Inflammatory macrophage (primary cell): ENCODE results near the gene TFDP2.
A peak's percentile ranks its signal among the peaks of the same experiment; 100 is the strongest.
"Not testable (repeated sequence)": the region's sequence is repeated elsewhere in the genome, so short reads cannot be mapped to it uniquely, and the experiment has no call there.

ENCODE experiments used
- DNase-seq, 2 donors: peaks; one replicate each; pipeline ENCODE4 v3.0.0-alpha.2; 2020 to 2022
- total RNA-seq, 18 experiments: gene quantifications; one replicate each; lab custom pipeline; 2026; ENCODE audit warnings: mixed read lengths in 6 of 18, inconsistent platforms in 2 of 18; lab: John Stamatoyannopoulos, UW

TFDP2 gene, protein sequence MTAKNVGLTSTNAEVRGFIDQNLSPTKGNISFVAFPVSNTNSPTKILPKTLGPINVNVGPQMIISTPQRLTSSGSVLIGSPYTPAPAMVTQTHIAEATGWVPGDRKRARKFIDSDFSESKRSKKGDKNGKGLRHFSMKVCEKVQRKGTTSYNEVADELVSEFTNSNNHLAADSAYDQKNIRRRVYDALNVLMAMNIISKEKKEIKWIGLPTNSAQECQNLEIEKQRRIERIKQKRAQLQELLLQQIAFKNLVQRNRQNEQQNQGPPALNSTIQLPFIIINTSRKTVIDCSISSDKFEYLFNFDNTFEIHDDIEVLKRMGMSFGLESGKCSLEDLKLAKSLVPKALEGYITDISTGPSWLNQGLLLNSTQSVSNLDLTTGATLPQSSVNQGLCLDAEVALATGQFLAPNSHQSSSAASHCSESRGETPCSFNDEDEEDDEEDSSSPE
- 6.9 to 31.4 (median 18.5) reads per million in 18 experiments for total RNA-seq

DNA sequence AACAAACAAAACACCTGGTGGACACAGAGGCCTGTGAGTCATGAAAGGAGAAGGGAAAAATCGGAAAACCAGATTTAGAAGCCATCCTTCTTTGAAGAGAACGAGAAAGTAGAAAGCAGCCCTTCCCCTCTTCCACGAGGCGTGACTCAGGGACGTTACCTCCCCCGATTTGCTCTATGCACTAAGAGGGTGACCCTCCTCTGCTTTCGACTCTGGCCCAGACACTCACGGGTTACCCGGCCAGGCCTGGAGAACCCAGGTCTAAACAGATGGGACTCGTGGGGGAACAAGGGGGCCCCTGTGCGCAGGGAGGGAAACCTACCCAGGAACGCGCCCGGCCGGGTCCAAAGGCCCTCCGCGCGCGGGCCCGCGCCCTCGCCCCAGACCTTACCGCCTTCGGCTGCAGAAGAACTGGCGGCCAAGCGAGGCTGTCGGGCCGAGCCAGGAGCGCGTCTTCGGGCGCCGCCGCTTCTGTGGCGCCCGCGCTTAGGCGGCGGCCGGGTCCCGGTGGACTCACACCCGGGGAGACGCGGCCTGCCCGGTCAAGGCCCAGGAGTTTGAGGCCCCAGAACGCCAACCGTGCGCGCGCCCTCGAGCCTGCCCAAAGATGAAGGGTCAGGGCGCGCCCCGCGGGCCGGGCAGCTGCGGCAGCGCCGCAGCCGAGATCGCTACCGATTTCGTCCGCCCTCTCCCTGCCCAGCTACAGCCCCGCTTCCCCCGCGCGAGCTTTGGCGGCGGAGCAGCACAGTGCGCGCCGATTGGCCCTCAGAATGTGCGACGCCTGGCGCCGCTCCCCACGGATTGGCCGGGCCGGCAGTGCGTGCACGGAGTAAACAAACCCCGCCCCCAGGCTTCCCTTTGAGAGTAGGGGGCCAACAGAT, at the start of gene TFDP2:
TSS of gene TFDP2 (minus strand) at position 753 of the 881 bp plus-strand sequence. CDS start 47,795 bp downstream, outside the sequence.
- peak; percentile 86 to 88 for DNase-seq

DNA sequence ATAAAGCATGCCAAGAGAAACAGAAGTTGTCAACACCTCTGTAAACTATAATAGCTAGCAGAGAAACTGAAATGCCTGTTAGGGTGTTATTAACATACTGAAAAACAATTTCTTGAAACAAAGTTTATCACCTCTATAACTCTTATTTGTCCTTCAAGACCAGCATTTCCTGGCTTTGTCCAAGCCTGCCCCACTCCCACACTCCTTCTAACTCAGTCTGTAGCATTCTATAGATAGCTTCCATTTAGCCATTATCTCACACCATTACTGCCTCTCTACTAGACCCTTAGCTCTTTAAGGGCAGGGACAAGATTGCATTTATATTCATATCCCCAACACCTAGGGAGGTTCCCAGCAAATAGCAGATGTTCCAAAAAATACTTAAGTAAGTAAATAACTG, 39.5 kb upstream of the TFDP2 start:
- DNase-seq = no peak

DNA sequence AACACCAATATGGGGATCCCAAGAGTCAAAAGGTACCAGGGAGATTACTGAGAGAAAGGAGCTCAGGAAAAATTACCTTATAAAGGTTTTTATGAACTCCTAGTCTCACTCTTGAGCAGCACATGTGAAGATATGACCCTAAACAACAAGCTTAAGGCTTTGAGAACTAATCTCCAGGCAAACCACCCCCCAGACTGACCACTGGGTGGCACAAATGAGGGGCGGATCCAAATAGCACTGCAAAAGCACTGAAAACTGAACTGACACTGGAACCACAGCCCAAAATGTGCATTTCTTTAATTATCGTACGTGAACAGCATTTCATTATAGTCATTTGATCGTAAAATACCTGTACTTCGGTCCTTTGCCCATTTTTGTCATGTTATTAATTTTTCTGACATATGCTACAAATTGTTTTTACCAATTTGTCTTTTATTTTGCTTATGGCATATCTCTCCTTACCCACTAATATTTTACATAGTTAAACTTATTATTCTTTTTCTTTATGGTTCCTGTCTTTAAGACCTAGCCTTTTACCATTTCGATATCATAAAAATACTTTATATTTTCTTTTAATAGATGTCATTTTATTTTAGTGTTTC, 31.5 kb upstream of the TFDP2 start:
- peak; percentile 30 to 53 for DNase-seq

DNA sequence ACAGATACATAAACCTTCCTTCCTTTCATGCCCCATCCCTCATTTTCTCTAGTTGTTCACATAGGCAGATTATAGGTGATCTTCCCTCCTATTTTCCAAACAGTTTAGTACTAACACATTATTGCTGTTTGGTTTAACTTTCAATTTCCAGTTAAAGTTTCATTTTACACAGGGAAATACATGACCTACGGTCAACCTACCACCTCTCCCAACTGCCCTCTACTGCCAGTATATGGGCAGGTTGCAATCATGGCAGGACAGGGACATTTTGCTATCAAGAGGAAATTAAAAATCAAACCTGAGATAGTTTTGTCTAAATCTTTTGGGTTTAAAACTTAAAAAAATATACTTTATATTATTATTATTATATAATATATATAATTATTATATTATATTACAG, 26.1 kb upstream of the TFDP2 start:
- no peak for DNase-seq

DNA sequence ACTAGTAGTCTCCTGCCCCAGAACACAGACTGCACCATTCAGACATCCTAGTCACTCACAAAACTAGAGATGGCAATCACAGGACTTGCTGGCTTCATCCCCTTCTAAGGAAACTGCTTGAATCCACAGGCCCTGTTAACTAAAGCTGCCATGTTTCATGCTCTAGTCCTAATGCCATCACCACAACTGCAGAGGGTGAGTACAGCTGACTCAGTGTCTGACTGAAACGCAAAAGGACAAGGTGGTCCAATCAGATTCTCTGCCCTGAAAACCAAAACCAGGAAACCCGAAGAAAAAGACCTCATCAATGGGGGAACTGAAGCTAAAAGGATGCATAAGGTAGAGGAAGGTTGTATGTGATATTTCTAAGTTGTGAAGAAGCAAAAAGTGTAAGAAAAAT, 25.2 kb upstream of the TFDP2 start:
- no peak for DNase-seq

DNA sequence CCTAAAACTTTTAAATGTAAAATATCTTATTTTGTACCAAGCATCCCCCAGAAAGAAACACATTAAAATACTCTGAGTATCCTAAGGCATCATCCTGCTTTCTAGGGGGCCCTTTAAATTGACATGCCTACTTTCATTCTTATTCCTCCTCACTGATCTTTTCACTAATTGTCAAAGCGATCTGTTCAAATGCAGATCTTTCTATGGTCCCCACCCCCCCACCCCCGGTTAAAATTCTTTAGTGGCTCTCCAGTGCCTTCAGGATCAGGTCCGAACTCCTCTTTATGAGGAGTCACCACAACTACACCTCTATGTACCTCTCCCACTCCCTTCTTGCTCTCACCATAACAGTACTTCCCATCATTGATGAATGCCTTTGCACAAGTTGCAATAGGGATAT, 19.2 kb upstream of the TFDP2 start:
- no peak for DNase-seq

DNA sequence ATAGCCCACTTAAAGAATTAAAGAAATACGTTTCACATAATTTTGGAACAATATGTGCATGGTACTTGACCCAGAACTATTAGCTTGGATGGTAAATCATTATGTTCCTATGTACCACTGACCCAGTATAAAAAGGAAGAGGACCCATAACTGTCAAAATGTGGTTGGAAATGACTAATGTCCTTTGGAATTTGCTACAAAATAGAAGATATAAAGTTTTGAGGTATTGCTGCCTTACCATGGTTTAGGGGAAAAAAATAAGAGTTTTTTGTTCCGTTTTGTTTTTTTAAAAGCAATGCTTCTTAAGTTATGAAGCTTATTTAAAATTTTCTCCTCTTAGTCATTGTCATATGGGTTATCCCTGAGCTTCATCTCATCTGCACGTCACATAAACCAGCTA, 15.8 kb upstream of the TFDP2 start:
- DNase-seq = no peak

DNA sequence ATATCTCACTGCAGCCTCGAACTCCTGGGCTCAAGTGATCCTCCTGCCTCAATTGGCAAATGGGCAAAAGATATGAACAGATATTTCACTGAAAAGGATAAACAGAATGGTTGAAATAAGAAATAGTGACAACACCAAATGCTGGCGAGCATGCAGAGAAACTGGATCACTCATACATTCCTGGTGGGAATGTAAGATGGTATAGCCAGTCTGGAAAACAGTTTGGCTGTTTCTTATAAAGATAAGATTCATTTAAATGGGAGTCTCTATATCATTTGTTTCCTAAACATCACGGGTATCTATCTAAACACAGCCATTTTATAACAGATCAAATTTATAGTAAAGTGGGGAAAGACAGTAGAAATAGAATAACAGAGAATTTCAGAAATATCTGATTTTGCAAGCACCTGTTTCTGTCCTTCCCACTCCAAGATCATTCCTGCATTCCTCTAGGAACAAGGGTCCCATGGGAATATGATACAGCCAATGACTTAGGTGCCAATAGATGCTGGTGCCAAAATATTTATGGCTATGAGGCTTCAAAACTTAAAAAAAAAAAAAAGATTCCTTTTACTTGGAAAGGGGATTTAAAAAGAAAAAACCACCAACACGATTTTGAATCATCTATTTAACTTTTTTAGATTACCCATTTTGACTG, 9.9 kb upstream of the TFDP2 start:
- DNase-seq = no peak

DNA sequence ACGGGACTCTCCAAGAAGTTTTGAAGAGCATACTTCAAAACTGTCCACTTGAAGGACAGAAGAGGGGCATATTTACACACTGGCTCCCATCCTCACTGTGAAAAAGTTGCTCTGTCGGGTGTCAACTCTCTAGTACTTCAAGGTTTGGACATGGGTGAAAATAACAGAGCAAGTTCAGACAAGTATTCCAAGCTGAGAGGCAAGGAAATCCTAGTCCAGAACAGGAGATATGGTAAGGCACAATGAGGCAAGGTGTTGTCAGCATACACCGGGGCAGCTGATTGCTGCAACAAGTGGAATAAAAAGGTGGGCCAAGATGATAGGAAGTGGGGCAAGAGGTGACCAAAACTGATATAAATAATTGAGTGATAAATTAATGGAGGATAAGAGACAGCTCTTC, 4.8 kb upstream of the TFDP2 start:
- no peak for DNase-seq

DNA sequence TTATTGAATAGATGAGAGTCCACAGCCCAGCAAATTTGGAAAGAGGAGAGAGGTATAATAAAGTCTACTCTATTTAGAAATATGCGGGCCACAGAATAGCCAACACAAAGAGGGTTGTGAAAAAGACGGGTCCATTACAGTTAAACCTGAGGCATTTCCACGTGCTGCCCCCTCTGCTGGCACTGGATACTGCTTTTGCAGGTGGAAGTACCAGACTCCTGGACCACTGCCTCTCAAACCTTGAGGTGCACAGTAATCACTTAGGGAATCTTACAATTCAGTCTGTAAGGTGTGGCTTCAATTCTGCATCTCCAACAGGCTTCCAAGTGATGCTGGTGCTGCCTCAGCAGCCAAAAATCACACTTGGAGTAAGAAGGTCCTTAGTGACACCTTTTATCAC, 3.0 kb upstream of the TFDP2 start:
- no peak for DNase-seq

DNA sequence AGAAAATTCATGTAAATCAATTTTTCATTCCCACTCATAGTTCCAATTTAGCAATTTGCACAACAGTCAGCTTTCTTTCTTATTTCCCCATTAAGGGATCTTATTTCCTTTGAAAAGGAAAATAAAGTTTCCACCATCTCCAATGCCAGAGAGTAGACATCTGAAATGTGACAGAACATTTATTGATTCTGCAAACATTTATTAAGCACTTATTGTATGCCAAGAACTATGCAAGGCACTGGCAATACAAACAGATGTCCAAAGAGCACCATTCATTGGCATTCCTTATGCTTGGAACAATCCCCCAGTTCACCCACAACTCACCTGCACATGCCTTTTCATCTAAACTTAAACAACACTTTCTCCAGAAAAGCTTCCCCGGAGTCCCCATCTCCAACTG, 2.5 kb upstream of the TFDP2 start:
- no peak for DNase-seq

DNA sequence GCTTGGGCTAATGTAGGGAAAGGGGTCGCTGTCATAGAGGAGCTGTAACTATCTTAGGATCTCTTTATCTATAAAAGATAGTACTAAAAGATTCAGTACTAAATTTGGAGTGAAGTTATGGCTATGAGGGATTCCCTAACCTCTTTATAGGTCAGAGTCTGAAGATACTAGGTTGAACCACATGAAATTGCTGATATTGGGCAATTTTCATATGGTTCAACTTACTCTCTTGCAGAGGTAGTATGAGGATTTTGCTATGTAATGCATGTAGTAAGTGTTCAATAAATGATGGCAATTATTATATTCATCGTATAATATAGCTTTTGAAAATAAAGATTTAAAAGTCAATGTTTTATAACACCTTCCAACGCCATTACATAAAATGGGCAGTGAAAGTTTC, 1.9 kb upstream of the TFDP2 start:
- no peak for DNase-seq

DNA sequence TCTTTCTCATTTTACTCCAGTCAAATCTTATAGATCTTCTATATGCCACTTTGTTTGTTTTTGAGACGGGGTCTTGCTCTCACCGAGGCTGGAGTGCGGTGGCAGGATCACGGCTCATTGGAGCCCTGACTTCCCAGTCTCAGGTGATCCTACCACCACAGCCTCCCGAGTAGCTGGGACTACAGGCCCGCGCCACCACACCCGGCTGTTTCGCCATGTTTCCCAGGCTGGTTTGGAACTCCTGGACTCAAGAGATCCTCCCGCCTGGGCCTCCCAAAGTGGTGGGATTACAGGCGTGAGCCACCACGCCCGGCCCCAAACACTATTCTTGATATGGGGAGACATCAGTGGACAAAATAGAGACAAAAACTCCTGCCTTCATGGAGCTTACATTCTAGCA, 927 bp upstream of the TFDP2 start:
- no peak for DNase-seq

DNA sequence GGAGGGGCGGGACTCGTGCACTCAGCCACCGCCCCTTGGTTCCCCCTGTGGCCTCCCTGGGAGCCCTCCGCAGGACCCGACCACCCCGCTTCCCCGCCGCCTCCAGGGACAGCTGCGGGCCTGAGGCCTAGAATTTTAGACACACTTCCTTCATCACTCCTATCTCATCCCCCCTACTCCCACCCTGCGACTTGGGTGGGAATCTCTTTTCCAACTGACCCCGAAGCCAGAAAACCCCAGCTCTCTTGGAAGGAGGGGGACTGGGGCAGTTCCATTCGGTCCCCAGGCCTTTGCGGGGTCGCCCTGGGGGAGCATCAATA, 289 bp upstream of the TFDP2 start:
- DNase-seq = no peak

DNA sequence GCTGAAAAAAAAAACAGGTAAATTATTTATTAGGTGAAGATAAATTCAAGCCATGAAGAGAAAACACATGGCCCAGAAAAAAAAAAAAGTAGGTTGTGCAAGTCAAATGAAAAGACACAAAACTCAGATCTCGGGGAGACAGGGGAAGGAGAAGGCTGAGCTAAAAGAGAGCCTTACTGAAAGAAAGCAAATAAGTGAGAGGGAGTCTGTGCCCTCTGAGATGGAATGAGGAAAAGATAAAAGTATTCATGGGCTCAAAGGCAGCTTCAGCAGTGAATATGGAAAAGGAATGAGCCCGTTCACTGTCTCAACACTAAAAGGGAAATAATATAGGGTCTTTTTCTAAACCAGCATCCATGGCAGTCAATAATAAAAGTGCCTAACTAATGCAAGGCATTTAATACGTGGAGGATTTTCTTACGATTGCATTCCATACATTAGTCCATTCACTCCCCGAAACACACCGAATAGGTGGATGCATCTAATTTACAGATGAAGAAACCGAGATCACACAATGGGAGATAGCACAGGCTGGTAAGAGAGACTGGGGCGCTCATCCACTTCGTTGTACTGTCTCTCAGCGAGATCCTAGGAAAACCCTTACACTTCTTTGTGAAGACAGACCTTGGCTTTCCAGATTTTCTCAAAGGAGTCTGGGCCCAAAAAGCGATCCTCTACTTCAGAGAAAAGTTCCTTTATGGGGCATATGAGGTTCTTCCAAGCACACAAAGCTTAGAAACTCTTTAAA, 1.1 kb downstream of the TFDP2 start:
- no peak for DNase-seq

DNA sequence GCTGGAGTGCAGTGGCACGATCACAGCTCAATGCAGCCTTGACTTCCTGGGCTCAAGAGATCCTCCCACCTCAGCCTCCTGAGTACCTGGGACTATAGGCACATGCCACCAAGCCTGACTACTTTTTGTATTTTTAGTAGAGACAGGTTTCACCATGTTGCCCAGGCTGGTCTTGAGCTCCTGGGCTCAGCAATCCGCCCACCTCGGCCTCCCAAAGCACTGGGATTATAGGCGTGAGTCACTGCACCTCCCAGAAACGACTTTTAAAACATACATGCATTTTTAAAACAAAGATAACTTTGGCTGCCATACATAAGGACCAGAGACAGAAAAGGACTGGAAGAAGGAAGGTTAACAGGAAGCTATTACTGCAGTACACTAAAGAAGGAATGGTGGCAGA, 4.8 kb downstream of the TFDP2 start:
- not testable (repeated sequence) for DNase-seq

DNA sequence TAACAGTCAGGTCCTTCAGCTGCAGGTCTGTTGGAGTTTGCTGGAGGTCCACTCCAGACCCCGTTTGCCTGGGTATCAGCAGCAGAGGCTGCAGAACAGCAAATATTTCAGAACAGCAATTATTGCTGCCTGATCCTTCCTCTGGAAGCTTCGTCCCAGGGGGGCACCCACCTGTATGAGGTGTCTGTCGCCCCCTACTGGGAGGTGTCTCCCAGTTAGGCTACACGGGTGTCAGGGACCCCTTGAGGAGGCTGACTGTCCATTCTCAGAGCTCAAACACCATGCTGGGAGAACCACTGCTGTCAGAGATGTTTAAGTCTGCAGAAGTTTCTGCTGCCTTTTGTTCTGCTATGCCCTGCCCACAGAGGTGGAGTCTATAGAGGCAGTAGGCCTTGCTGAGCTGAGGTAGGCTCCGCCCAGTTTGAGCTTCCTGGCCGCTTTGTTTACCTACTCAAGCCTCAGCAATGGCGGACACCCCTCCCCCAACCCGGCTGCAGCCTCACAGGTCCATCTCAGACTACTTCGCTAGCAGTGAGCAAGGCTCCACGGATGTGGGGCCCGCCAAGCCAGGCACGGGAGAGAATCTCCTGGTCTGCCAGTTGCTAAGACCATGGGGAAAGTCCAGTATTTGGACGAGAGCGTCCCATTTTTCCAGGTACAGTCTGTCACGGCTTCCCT, 8.6 kb downstream of the TFDP2 start:
- DNase-seq = not testable (repeated sequence)

DNA sequence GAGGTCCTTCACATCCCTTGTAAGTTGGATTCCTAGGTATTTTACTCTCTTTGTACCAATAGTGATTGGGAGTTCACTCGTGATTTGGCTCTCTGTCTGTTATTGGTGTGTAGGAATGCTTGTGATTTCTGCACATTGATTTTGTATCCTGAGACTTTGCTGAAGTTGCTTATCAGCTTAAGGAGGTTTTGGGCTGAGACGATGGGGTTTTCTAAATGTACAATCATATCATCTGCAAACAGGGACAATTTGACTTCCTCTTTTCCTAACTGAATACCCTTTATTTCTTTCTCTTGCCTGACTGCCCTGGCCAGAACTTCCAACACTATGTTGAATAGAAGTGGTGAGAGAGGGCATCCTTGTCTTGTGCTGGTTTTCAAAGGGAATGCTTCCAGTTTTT, 12.3 kb downstream of the TFDP2 start:
- not testable (repeated sequence) for DNase-seq

DNA sequence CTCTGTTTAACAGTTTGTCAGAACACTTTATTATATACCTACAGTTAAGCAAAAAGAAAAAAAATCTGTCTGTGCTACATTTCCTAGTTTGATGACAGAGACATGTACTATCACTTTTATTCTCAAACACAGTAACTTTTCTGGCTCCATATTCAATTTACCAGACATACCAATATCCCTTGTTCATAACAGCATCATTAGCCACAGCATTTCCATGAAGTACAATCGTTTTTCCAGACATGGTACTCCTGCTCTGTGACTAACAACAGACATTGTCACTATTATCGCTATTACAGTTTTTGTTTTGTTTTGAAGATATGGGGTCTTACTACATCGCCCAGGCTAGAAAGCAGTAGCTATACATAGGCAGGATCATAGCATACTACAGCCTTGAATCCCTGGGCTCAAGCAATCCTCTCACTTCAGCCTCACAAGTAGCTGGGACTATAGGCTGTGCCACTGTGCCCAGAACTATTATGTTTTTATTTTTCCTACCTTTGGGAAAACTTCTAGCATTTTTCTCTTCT, 14.5 kb downstream of the TFDP2 start:
- no peak for DNase-seq

DNA sequence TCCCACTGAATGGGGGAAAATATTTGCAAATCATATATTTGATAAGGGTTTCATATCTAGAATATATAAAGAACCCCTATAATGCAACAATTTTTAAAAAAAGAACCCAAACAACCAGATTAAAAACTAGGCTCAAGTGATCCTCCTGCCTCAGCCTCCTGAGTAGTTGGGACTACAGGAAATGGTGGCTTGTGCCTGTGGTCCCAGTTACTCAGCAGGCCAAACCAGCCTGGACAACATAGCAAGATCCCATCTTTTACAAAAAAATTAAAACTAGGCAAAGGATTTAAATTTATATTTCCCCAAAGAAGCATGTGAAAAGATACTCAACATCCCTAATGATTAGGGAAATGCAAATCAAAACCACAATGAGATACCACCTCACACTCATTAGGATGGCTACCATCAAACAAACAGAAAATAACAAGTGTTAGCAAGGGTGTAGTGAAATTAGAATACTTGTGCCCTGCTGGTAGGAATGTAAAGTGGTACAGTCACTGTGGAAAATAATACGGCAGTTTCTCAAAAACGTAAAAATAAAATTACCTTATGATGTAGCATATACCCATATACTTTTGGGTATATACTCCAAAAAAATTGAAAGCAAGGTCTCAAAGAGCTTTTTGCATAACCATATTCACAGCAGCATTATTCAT, 19.7 kb downstream of the TFDP2 start:
- DNase-seq = no peak
